DOHH2 (cell line): ENCODE data around the gene NAV2.
"Not testable (repeated sequence)": the region's sequence is repeated elsewhere in the genome, so short reads cannot be mapped to it uniquely, and the experiment has no call there.

Source experiments
- H3F3A ChIP-seq: fragments of 200-600 bp; sonication (generic), shearing (Covaris generic); 2 replicates; pipeline ENCODE4 v1.6.0; 2016; ENCODE audit warnings: antibody characterized with exemption, mild to moderate bottlenecking; ENCODE audit not compliant: control insufficient read depth, insufficient read depth
- H3K27ac ChIP-seq: fragments of 200-600 bp; sonication (generic); 2 replicates; pipeline ENCODE4 v1.5.1; 2014; ENCODE audit warnings: low read depth, mild to moderate bottlenecking, low read length, moderate library complexity
- H3K27me3 ChIP-seq: fragments of 200-600 bp; sonication (generic); 2 replicates; pipeline ENCODE4 v1.6.1; 2014; ENCODE audit warnings: mild to moderate bottlenecking, low read length, mixed read lengths; ENCODE audit not compliant: control insufficient read depth
- H3K36me3 ChIP-seq: fragments of 200-600 bp; sonication (generic); 2 replicates; pipeline ENCODE4 v1.6.1; 2014; ENCODE audit warnings: mild to moderate bottlenecking, low read length, moderate library complexity, mixed read lengths; ENCODE audit not compliant: control insufficient read depth
- H3K4me1 ChIP-seq: fragments of 200-600 bp; sonication (generic); 2 replicates; pipeline ENCODE4 v1.6.1; 2014; ENCODE audit warnings: mild to moderate bottlenecking, low read length, mixed read lengths; ENCODE audit not compliant: control insufficient read depth
- H3K4me2 ChIP-seq: fragments of 200-600 bp; sonication (generic); 2 replicates; pipeline ENCODE4 v1.6.0; 2014; ENCODE audit warnings: mild to moderate bottlenecking, low read length, moderate library complexity
- H3K4me3 ChIP-seq: fragments of 200-600 bp; sonication (generic); 2 replicates; pipeline ENCODE4 v1.5.1; 2014; ENCODE audit warnings: mild to moderate bottlenecking, low read length, mixed read lengths
- H3K79me2 ChIP-seq: fragments of 200-600 bp; sonication (generic); 2 replicates; pipeline ENCODE4 v1.6.1; 2014; ENCODE audit warnings: mild to moderate bottlenecking, low read length, mixed read lengths; ENCODE audit not compliant: control insufficient read depth
- H3K9me2 ChIP-seq: fragments of 200-600 bp; sonication (generic); replicated peaks from 2 replicates; pipeline ENCODE4 v1.6.1; 2014; ENCODE audit warnings: mild to moderate bottlenecking, low read length, mixed read lengths; ENCODE audit not compliant: control insufficient read depth
- H3K9me3 ChIP-seq: fragments of 200-600 bp; sonication (generic); 2 replicates; pipeline ENCODE4 v1.6.1; 2014; ENCODE audit warnings: antibody characterized with exemption, low read length, mixed read lengths; ENCODE audit not compliant: control insufficient read depth, insufficient read depth
- H4K20me1 ChIP-seq: fragments of 200-600 bp; sonication (generic); 2 replicates; pipeline ENCODE4 v1.6.0; 2014; ENCODE audit warnings: low read depth, mild to moderate bottlenecking, antibody characterized with exemption, low read length, moderate library complexity; ENCODE audit not compliant: control insufficient read depth, insufficient read depth
- EZH2phosphoT487 ChIP-seq: fragments of 200-600 bp; sonication (generic); IDR thresholded peaks from 2 replicates; pipeline ENCODE4 v1.6.1; 2017; ENCODE audit warnings: borderline replicate concordance, mild to moderate bottlenecking, antibody characterized with exemption, low read length, moderate library complexity, mixed read lengths
- TF ChIP-seq, protein P1 (sequence below): fragments of 200-600 bp; sonication (generic); IDR thresholded peaks from one replicate; pipeline ENCODE4 v1.5.1; 2014; ENCODE audit warnings: antibody characterized with exemption, mild to moderate bottlenecking, low read depth, low read length; ENCODE audit not compliant: poor library complexity, severe bottlenecking

The NAV2 gene

DNA sequence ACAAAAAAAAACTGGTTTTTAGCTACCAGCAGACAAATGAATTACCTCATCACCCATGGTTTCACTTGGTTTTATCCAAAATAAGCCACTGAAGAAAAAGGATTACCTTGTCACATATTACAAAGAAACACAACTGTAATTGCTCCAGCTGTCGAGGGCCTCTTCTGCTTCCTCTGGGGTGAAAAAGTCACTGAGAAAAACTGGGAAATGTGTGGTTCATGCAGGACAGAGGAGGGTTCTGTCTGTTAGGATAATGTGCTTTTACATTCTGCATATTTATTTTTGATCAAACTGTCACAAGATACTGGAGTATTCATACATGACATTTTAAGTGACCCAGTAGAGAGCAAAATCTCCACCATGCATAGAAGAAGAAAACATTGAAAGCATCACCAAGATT is 211.7 kb downstream of the NAV2 start:
- Histone ChIP-seq H4K20me1 (no peaks in the 10 kb centered on the region), H3F3A (no peaks in the 10 kb centered on the region), H3K9me2 (no peaks in the 10 kb centered on the region), H3K4me2 (no peak overlapping the region), H3K27me3 (peaks cover 3% of the 10 kb centered on the region; the same call in 1 of the 2 replicates), H3K79me2 (no peaks in the 10 kb centered on the region), H3K4me1 (no peaks in the 10 kb centered on the region), H3K36me3 (no peaks in the 10 kb centered on the region), H3K27ac (no peak overlapping the region), H3K9me3 (no peaks in the 10 kb centered on the region), H3K4me3 (no peak overlapping the region)
- TF ChIP-seq EZH2phosphoT487: no peak
- TF ChIP-seq, protein P1, sequence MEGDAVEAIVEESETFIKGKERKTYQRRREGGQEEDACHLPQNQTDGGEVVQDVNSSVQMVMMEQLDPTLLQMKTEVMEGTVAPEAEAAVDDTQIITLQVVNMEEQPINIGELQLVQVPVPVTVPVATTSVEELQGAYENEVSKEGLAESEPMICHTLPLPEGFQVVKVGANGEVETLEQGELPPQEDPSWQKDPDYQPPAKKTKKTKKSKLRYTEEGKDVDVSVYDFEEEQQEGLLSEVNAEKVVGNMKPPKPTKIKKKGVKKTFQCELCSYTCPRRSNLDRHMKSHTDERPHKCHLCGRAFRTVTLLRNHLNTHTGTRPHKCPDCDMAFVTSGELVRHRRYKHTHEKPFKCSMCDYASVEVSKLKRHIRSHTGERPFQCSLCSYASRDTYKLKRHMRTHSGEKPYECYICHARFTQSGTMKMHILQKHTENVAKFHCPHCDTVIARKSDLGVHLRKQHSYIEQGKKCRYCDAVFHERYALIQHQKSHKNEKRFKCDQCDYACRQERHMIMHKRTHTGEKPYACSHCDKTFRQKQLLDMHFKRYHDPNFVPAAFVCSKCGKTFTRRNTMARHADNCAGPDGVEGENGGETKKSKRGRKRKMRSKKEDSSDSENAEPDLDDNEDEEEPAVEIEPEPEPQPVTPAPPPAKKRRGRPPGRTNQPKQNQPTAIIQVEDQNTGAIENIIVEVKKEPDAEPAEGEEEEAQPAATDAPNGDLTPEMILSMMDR: no peak

GRCh38 chr11:19924716-19925115 is 212.1 kb downstream of the NAV2 start:
- Histone ChIP-seq H3K4me1 (no peaks in the 10 kb centered on the region), H3K9me2 (no peaks in the 10 kb centered on the region), H3K36me3 (no peaks in the 10 kb centered on the region), H3K4me3 (no peak overlapping the region), H4K20me1 (no peaks in the 10 kb centered on the region), H3K27me3 (peaks cover 3% of the 10 kb centered on the region; the same call in 1 of the 2 replicates), H3K27ac (no peak overlapping the region), H3K79me2 (no peaks in the 10 kb centered on the region), H3K4me2 (no peak overlapping the region), H3F3A (no peaks in the 10 kb centered on the region), H3K9me3 (no peaks in the 10 kb centered on the region)
- TF ChIP-seq, protein P1: no peak
- no peak for TF ChIP-seq EZH2phosphoT487

GRCh38 chr11:19927403-19927802 is 214.8 kb downstream of the NAV2 start:
- not testable (repeated sequence) for H3K79me2 ChIP-seq, H3K4me2 ChIP-seq, H3F3A ChIP-seq, H3K4me3 ChIP-seq, H3K36me3 ChIP-seq, H3K9me3 ChIP-seq, H3K27ac ChIP-seq, H3K9me2 ChIP-seq, H3K4me1 ChIP-seq, H4K20me1 ChIP-seq, H3K27me3 ChIP-seq

DNA sequence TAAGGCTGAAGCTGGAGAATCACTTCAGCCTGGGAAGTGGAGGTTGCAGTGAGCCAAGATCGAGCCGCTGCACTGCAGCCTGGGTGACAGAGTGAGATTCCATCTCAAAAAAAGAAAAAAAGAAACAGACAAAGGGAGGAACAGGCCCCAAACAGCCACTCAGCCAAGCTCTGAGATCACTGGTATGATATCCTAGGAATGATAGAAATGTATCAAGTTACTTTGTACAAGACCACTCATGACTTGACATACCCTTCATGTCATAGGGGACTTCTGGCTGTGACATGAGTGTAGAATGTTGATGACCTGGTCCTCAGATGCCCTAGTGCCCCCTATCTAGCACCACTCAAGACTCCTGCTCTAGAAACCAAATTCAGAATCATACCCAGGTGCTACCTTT is 216.5 kb downstream of the NAV2 start:
- Histone ChIP-seq H3K4me1 (no peaks in the 10 kb centered on the region), H3K27ac (no peak overlapping the region), H3K36me3 (no peaks in the 10 kb centered on the region), H3K27me3 (no peaks in the 10 kb centered on the region), H3K79me2 (no peaks in the 10 kb centered on the region), H3K9me3 (no peaks in the 10 kb centered on the region), H3K9me2 (no peaks in the 10 kb centered on the region), H3F3A (no peaks in the 10 kb centered on the region), H3K4me2 (no peak overlapping the region), H4K20me1 (no peaks in the 10 kb centered on the region), H3K4me3 (no peak overlapping the region)
- TF ChIP-seq, protein P1: no peak
- TF ChIP-seq EZH2phosphoT487: no peak
